ENCODE measurements around the gene SCN5A. TPM values are rescaled to one million over a fixed set of nuclear protein-coding genes. Genes with fewer than 3 reads are reported as not detected.

The SCN5A gene
- polyA plus RNA-seq, 1 donor from 2014 or later, result not detected

GRCh38 chr3:38534604-38535003 is 114.9 kb downstream of the SCN5A start:
- no peaks in the 10 kb centered on the region for H3K27me3 ChIP-seq (ENCODE audit: insufficient read depth, low read depth, low read length)

GRCh38 chr3:38534180-38534579 is 115.3 kb downstream of the SCN5A start:
- peaks cover 5% of the 10 kb centered on the region for H3K9me3 ChIP-seq (ENCODE audit: low read length)
- no peaks in the 10 kb centered on the region for H3K79me2 ChIP-seq (replicated peaks; ENCODE audit: insufficient read depth, low read length)
- no peak overlapping the region for H2AFZ ChIP-seq (ENCODE audit: low read depth, low read length)
- no peaks in the 10 kb centered on the region for H3F3A ChIP-seq (ENCODE audit: insufficient read depth, low read length, poor library complexity, severe bottlenecking)
- no peaks in the 10 kb centered on the region for H3K36me3 ChIP-seq (ENCODE audit: insufficient read depth, low read length)
- H3K27me3 ChIP-seq (ENCODE audit: insufficient read depth, low read depth, low read length), result no peaks in the 10 kb centered on the region
- no peaks in the 10 kb centered on the region for H4K20me1 ChIP-seq (ENCODE audit: insufficient read depth)
- no peak overlapping the region for H3K4me2 ChIP-seq (ENCODE audit: low read length)
- no peak overlapping the region for H3K4me3 ChIP-seq (ENCODE audit: low read length)
- TF ChIP-seq POLR2AphosphoS5 (IDR thresholded peaks at IDR 0.05), result no peak
- no peak for TF ChIP-seq CTCF (IDR thresholded peaks at IDR 0.05; ENCODE audit: poor library complexity, severe bottlenecking)
- no peak for TF ChIP-seq SMC3 (conservative IDR thresholded peaks at IDR 0.05; ENCODE audit: poor library complexity)
- no peak for TF ChIP-seq EZH2 (IDR thresholded peaks at IDR 0.05; ENCODE audit: borderline replicate concordance, insufficient read depth, low read length, poor library complexity, severe bottlenecking)
- TF ChIP-seq, protein P1, sequence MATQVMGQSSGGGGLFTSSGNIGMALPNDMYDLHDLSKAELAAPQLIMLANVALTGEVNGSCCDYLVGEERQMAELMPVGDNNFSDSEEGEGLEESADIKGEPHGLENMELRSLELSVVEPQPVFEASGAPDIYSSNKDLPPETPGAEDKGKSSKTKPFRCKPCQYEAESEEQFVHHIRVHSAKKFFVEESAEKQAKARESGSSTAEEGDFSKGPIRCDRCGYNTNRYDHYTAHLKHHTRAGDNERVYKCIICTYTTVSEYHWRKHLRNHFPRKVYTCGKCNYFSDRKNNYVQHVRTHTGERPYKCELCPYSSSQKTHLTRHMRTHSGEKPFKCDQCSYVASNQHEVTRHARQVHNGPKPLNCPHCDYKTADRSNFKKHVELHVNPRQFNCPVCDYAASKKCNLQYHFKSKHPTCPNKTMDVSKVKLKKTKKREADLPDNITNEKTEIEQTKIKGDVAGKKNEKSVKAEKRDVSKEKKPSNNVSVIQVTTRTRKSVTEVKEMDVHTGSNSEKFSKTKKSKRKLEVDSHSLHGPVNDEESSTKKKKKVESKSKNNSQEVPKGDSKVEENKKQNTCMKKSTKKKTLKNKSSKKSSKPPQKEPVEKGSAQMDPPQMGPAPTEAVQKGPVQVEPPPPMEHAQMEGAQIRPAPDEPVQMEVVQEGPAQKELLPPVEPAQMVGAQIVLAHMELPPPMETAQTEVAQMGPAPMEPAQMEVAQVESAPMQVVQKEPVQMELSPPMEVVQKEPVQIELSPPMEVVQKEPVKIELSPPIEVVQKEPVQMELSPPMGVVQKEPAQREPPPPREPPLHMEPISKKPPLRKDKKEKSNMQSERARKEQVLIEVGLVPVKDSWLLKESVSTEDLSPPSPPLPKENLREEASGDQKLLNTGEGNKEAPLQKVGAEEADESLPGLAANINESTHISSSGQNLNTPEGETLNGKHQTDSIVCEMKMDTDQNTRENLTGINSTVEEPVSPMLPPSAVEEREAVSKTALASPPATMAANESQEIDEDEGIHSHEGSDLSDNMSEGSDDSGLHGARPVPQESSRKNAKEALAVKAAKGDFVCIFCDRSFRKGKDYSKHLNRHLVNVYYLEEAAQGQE (IDR thresholded peaks at IDR 0.05; ENCODE audit: borderline replicate concordance), result no peak
- no peak for TF ChIP-seq RAD21 (conservative IDR thresholded peaks at IDR 0.05)
- TF ChIP-seq MXI1 (conservative IDR thresholded peaks at IDR 0.05; ENCODE audit: poor library complexity, severe bottlenecking), result no peak
- TF ChIP-seq TAF1 (IDR thresholded peaks at IDR 0.05; ENCODE audit: low read depth), result no peak
- TF ChIP-seq EP300 (conservative IDR thresholded peaks at IDR 0.05; ENCODE audit: poor library complexity, severe bottlenecking), result no peak
- H3K27ac ChIP-seq (ENCODE audit: low read length), result no peak overlapping the region
- no peaks in the 10 kb centered on the region for H3K9me2 ChIP-seq (ENCODE audit: insufficient read depth, low read length)
- no peak overlapping the region for H3K9ac ChIP-seq (ENCODE audit: low read length)

More at GRCh38 chr3:38534604-38535003, 114.9 kb downstream of the SCN5A start:
- Histone ChIP-seq H3K9me2 (ENCODE audit: insufficient read depth, low read length) (no peaks in the 10 kb centered on the region), H3K36me3 (ENCODE audit: insufficient read depth, low read length) (no peaks in the 10 kb centered on the region), H4K20me1 (ENCODE audit: insufficient read depth) (no peaks in the 10 kb centered on the region), H3K27ac (ENCODE audit: low read length) (no peak overlapping the region), H3F3A (ENCODE audit: insufficient read depth, low read length, poor library complexity, severe bottlenecking) (no peaks in the 10 kb centered on the region), H3K9ac (ENCODE audit: low read length) (no peak overlapping the region), H3K9me3 (ENCODE audit: low read length) (peaks cover 5% of the 10 kb centered on the region), H3K4me3 (ENCODE audit: low read length) (no peak overlapping the region), H2AFZ (ENCODE audit: low read depth, low read length) (no peak overlapping the region), H3K4me2 (ENCODE audit: low read length) (no peak overlapping the region), H3K79me2 (replicated peaks; ENCODE audit: insufficient read depth, low read length) (no peaks in the 10 kb centered on the region)
- TF ChIP-seq RAD21 (conservative IDR thresholded peaks at IDR 0.05) (no peak), TAF1 (IDR thresholded peaks at IDR 0.05; ENCODE audit: low read depth) (no peak), SMC3 (conservative IDR thresholded peaks at IDR 0.05; ENCODE audit: poor library complexity) (no peak), POLR2AphosphoS5 (IDR thresholded peaks at IDR 0.05) (no peak), EZH2 (IDR thresholded peaks at IDR 0.05; ENCODE audit: borderline replicate concordance, insufficient read depth, low read length, poor library complexity, severe bottlenecking) (no peak), CTCF (IDR thresholded peaks at IDR 0.05; ENCODE audit: poor library complexity, severe bottlenecking) (no peak), EP300 (conservative IDR thresholded peaks at IDR 0.05; ENCODE audit: poor library complexity, severe bottlenecking) (no peak), MXI1 (conservative IDR thresholded peaks at IDR 0.05; ENCODE audit: poor library complexity, severe bottlenecking) (no peak)
- TF ChIP-seq, protein P1 (IDR thresholded peaks at IDR 0.05; ENCODE audit: borderline replicate concordance), result no peak

Data from neural cell (in vitro differentiated cells).